K562 (cell line): ENCODE measurements around the gene LDAF1. TPM values are rescaled to one million over a fixed set of nuclear protein-coding genes. Genes with fewer than 3 reads are reported as not detected.
"Not testable (repeated sequence)": the region's sequence is repeated elsewhere in the genome, so short reads cannot be mapped to it uniquely, and the experiment has no call there.

Experiments
- ATAC-seq: fragments of 200-7000 bp; cut with Tn5 transposase; 3 replicates; pipeline ENCODE4 v1.9.1; 2020; ENCODE audit warnings: moderate library complexity
- BruUV-seq: library from RNA; stranded (reverse); fragments of 400-500 nt; replicated peaks from 2 replicates; lab custom pipeline; 2021; lab: Mats Ljungman, UMichigan
- CTCF ChIA-PET: fragments of 300-600 bp; formaldehyde crosslinking; extraction: SDS; loops from one replicate; lab custom pipeline; 2021; ENCODE audit warnings: low intra/inter-chr PET ratio; lab: Yijun Ruan, JAX
- POLR2A ChIA-PET: fragments of 300-600, 350-650 bp; sonication (Branson Sonifier 250); formaldehyde crosslinking; extraction: SDS; loops from one replicate; lab custom pipeline; 2021; ENCODE audit warnings: antibody characterized with exemption, inconsistent platforms; lab: Yijun Ruan, JAX
- DNase-seq, 4 experiments: peaks; one replicate each; pipeline versions ENCODE4 v3.0.0 to v3.0.0-alpha.2; 2011 to 2018; ENCODE audit warnings: low spot score in 3 of 4, mixed read lengths in 3 of 4; ENCODE audit errors: extremely low read depth in 1 of 4
- FAIRE-seq: peaks from 2 replicates; lab custom pipeline; 2011; peaks lifted over from hg19 to GRCh38; lab: Jason Lieb, UNC
- H2AFZ ChIP-seq: 2 replicates; pipeline ENCODE4 v1.6.0; 2011; ENCODE audit warnings: low read depth, low read length, control low read depth, inconsistent platforms
- H3K27ac ChIP-seq: fragments of 200-600 bp; 3 replicates; pipeline ENCODE4 v1.8.0; 2011; ENCODE audit warnings: low read depth, mild to moderate bottlenecking, control low read depth, inconsistent platforms, low read length, moderate library complexity, mixed read lengths; ENCODE audit errors: extremely low read depth
- H3K27me3 ChIP-seq, 2 experiments: fragments of 300-600 bp in 1 of 2; 2 replicates in 1 of 2; 3 replicates in 1 of 2; pipeline versions ENCODE4 v1.6.0 to v1.8.0; 2011; ENCODE audit warnings: inconsistent platforms in 2 of 2, low read length in 2 of 2, mild to moderate bottlenecking in 1 of 2, mixed read lengths in 1 of 2, moderate library complexity in 1 of 2; ENCODE audit not compliant: control insufficient read depth in 2 of 2, insufficient read depth in 2 of 2
- H3K36me3 ChIP-seq: fragments of 300-600 bp; 3 replicates; pipeline ENCODE4 v1.8.0; 2011; ENCODE audit warnings: mild to moderate bottlenecking, low read length, inconsistent platforms; ENCODE audit not compliant: control insufficient read depth, insufficient read depth
- H3K4me1 ChIP-seq, 2 experiments: fragments of 200-600 bp in 1 of 2; replicated peaks in 1 of 2; 2 replicates in 1 of 2; 3 replicates in 1 of 2; pipeline versions ENCODE4 v1.5.1 to v1.8.0; 2011; ENCODE audit warnings: inconsistent platforms in 2 of 2, low read length in 2 of 2, mild to moderate bottlenecking in 1 of 2, mixed read lengths in 1 of 2, moderate library complexity in 1 of 2; ENCODE audit not compliant: control insufficient read depth in 2 of 2, insufficient read depth in 2 of 2
- H3K4me2 ChIP-seq: 2 replicates; pipeline ENCODE4 v1.6.1; 2011; ENCODE audit warnings: low read length, control low read depth, inconsistent platforms, mixed read lengths; ENCODE audit not compliant: insufficient read depth
- H3K4me3 ChIP-seq: fragments of 200-600 bp; sonication (generic), shearing (Covaris generic); 2 replicates; pipeline ENCODE4 v1.5.1; 2016; ENCODE audit warnings: control low read depth, inconsistent platforms
- H3K79me2 ChIP-seq: fragments of 200-600 bp; 3 replicates; pipeline ENCODE4 v1.8.0; 2011; ENCODE audit warnings: low read length, inconsistent platforms; ENCODE audit not compliant: control insufficient read depth, insufficient read depth
- H3K9ac ChIP-seq, 2 experiments: 2 replicates each; pipeline versions ENCODE4 v1.6.0 to v1.6.1; 2011; ENCODE audit warnings: low read depth in 2 of 2, low read length in 2 of 2, control low read depth in 1 of 2, inconsistent platforms in 1 of 2, mild to moderate bottlenecking in 1 of 2, mixed read lengths in 1 of 2; ENCODE audit not compliant: insufficient read depth in 1 of 2
- H3K9me1 ChIP-seq: one replicate; pipeline ENCODE4 v1.6.0; 2011; ENCODE audit warnings: inconsistent platforms, mild to moderate bottlenecking, low read length, moderate library complexity; ENCODE audit not compliant: control insufficient read depth, insufficient read depth
- H3K9me3 ChIP-seq: replicated peaks from 2 replicates; pipeline ENCODE4 v1.5.1; 2011; ENCODE audit warnings: low read depth, low read length, inconsistent platforms; ENCODE audit not compliant: control insufficient read depth, insufficient read depth
- H4K20me1 ChIP-seq: replicated peaks from 2 replicates; pipeline ENCODE4 v1.6.1; 2011; ENCODE audit warnings: low read length, inconsistent platforms, mixed read lengths; ENCODE audit not compliant: control insufficient read depth, insufficient read depth
- NFYB ChIP-seq: IDR thresholded peaks from 2 replicates; pipeline ENCODE4 v1.6.1; 2011; ENCODE audit warnings: mild to moderate bottlenecking, moderate library complexity; ENCODE audit not compliant: insufficient read length; ENCODE audit errors: extremely low read depth
- WGBS: fragments of 100-300 bp; shearing (Covaris generic); methylation state at CpG from one replicate; pipeline ENCODE4 v1.1.6; 2016; ENCODE audit warnings: low coverage, mixed read lengths; ENCODE audit not compliant: insufficient coverage; ENCODE audit errors: missing lambda C conversion rate; 5-methylcytosine and 5-hydroxymethylcytosine counted together
- in situ Hi-C: fragments of 300-500 bp; cut with MboI; formaldehyde crosslinking; loops from 4 replicates; pipeline ENCODE4 v1.15.0; 2018; ENCODE audit warnings: inconsistent platforms, mixed read lengths
- intact Hi-C: fragments of 100-400 bp; cut with micrococcal nuclease; formaldehyde crosslinking; loops from 2 replicates; pipeline ENCODE4 v1.14.2; 2022
- polyA plus RNA-seq, 8 experiments: library from polyadenylated mRNA; depleted of rRNA in 4 of 8; stranded (reverse) in 5 of 8; unstranded in 3 of 8; fragments of >200 nt; fragmentation: Nextera tagmentation in 2 of 8; fragmentation: Illumina TruSeq in 1 of 8; extraction: Ambion mirVana in 2 of 8; extraction: Trizol in 1 of 8; gene quantifications; 2 replicates each; pipeline versions ENCODE4 v1.2.1 to v1.2.3, GENCODE V29; 2011 to 2014; ENCODE audit warnings: inconsistent platforms in 1 of 8, missing spikeins in 1 of 8
- total RNA-seq, 7 experiments: library from RNA; depleted of rRNA in 6 of 7; stranded (reverse); fragments of >200 nt in 6 of 7; fragmentation: Illumina TruSeq in 2 of 7; extraction: Trizol in 2 of 7; gene quantifications; 2 replicates each; pipeline versions ENCODE4 v1.2.1 to v1.2.3, GENCODE V29; 2011 to 2021; ENCODE audit warnings: low replicate concordance in 1 of 7

Gene LDAF1
- total and polyA plus RNA-seq, 9 of the 15 experiments (the other 6 are each of a cell fraction or from before 2014, with no cell fraction given), result 7.0 to 20.1 (median 12.5) TPM

- BruUV-seq, H3K79me2 ChIP-seq, H3K9me3 ChIP-seq, H4K20me1 ChIP-seq, H3K4me3 ChIP-seq, H3K9ac ChIP-seq, H3K27ac ChIP-seq, H3K4me2 ChIP-seq, DNase-seq, H2AFZ ChIP-seq, H3K36me3 ChIP-seq, H3K4me1 ChIP-seq, POLR2A ChIA-PET, H3K27me3 ChIP-seq, FAIRE-seq, H3K9me1 ChIP-seq, ATAC-seq: not testable (repeated sequence)
- in situ Hi-C loops (loop anchor here (10.0 kb wide), 1 partner anchor 1162 kb away; no protein-coding TSS in a partner anchor), intact Hi-C loops (loop anchor here (10.0 kb wide), 1 partner anchor 402 kb away; no protein-coding TSS in a partner anchor)
- WGBS, result 69% methylated on average over 29 of the region's 51 CpGs
- CTCF ChIA-PET, result interaction anchor here (0.6 kb wide), 1 partner anchor 1070 kb away, joined by 3 read pairs; no protein-coding TSS in a partner anchor
Measured at GRCh38 chr16:21152160-21153030, 6.1 kb upstream of the LDAF1 start.

- H3K9me3 ChIP-seq, DNase-seq, FAIRE-seq, H3K36me3 ChIP-seq, H2AFZ ChIP-seq, H3K4me2 ChIP-seq, H3K79me2 ChIP-seq, H4K20me1 ChIP-seq, H3K27ac ChIP-seq, ATAC-seq, H3K4me3 ChIP-seq, H3K9me1 ChIP-seq, POLR2A ChIA-PET, BruUV-seq, H3K27me3 ChIP-seq, H3K9ac ChIP-seq: not testable (repeated sequence)
- CTCF ChIA-PET, result interaction anchor here (0.7 kb wide), 1 partner anchor 1528 kb away, joined by 4 read pairs; no protein-coding TSS in a partner anchor
- in situ Hi-C loops (loop anchor here (10.0 kb wide), 1 partner anchor 1162 kb away; no protein-coding TSS in a partner anchor), intact Hi-C loops (loop anchor here (10.0 kb wide), 1 partner anchor 402 kb away; no protein-coding TSS in a partner anchor)
- H3K4me1 ChIP-seq, result peaks cover 7 to 11% of the 10 kb centered on the region in 2 experiments
- 66% methylated on average over 9 of the region's 11 CpGs for WGBS
- TF ChIP-seq NFYB, result peak; percentile 47
Measured at GRCh38 chr16:21153124-21153729, 5.2 kb upstream of the LDAF1 start.

DNA sequence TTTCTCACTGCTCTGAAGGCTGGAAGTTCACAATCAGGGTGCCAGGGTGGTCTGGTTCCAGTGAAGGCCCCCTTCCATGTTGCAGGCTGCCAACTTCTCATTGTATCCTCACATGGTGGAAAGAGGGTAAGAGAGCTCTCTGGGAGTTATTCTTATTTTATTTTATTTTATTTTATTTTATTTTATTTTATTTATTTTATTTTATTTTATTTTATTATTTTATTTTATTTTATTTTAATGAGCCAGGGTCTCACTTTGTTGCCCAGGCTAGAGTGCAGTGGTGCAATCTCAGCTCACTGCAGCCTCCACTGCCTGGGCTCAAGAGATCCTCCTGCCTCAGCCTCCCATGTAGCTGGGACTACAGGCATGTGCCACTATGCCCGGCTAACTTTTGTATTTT is 2.5 kb upstream of the LDAF1 start:
- CTCF ChIA-PET, result interaction anchor here (0.8 to 2.1 kb wide), 4 partner anchors 144 to 1165 kb away, joined by 5 to 12 read pairs (median 5); no protein-coding TSS in a partner anchor
- H4K20me1 ChIP-seq, H3K9ac ChIP-seq, ATAC-seq, FAIRE-seq, H3K27me3 ChIP-seq, H3K36me3 ChIP-seq, H2AFZ ChIP-seq, H3K4me3 ChIP-seq, H3K4me2 ChIP-seq, DNase-seq, POLR2A ChIA-PET, H3K27ac ChIP-seq, H3K79me2 ChIP-seq, BruUV-seq, H3K9me3 ChIP-seq, H3K9me1 ChIP-seq: not testable (repeated sequence)
- in situ Hi-C loops, result loop anchor here (5.0 to 10.0 kb wide), 2 partner anchors 401 to 1159 kb away; no protein-coding TSS in a partner anchor
- WGBS, result 6% methylated on average over 1 of the region's 1 CpG
- H3K4me1 ChIP-seq, result peaks cover 10 to 17% of the 10 kb centered on the region in 2 experiments
- intact Hi-C loops, result loop anchor here (2.0 to 10.0 kb wide), 3 partner anchors 399 to 1165 kb away; no protein-coding TSS in a partner anchor
